ENCODE results near the gene CGB1.
"Not testable (repeated sequence)": the region's sequence is repeated elsewhere in the genome, so short reads cannot be mapped to it uniquely, and the experiment has no call there.

Gene CGB1

DNA sequence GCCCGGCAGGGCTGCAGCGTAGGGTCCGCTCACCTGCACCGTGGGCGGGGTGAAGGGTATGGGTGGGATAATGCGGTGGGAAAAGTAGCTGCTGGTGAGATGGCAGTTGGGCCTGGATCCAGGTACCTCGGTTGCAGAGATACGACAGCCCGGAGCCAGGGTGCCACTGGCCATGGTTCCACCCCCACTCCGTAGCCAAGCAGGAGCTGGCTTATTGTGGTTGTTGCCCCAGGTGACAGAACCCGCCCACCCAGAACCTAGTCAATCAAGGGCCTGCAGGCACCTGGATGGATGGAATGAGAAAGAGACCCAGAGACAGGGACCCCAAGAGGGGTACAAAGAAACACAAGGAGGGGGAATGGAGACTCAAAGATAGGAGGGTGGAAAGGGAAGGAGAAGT is 16.4 kb downstream of the CGB1 start:
- Histone ChIP-seq H3K4me3 (IDR thresholded peaks at IDR 0.05; ENCODE audit: insufficient read depth, low read depth, low read length) (no peak overlapping the region), H3K4me1 (ENCODE audit: low read depth, poor library complexity, severe bottlenecking) (no peaks in the 10 kb centered on the region)

DNA sequence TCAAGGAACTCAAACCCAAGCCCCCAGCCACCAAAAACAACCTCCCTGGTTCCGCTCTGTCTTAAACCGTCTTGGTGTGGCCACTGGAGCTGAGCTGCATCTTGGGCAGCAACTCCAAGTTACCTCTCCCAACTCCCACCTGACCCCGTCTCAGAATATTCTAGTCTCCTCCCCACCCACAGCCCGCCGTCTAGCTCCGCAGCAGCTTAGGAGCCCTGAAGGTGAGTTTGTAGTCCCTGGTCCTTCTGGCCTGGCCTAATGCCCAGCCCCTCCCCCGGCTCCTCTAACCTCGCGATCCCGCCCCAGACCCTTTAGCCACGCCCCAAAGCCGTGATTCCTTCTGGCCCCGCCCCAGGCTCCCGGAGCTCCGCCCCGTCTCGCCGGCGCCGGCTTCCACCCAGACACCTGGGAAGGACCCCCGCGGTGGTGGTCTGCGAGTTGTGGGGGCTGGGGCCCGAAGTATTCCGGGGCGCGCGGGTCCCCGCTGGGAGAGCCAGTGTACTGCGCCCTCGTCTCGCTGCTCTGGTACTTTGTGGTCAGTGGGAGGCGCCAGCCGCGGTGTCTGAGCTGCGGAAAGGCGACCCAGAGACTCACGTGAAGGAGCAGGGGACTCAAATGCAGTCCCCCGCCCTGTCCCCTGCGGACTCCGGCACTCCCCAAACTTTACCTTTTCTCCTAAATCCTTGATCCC is 17.3 kb downstream of the CGB1 start:
- no peak overlapping the region for H3K27ac ChIP-seq
- no peaks in the 10 kb centered on the region for H3K36me3 ChIP-seq (ENCODE audit: insufficient read depth)
- H3K4me1 ChIP-seq (ENCODE audit: low read depth, poor library complexity, severe bottlenecking), result no peaks in the 10 kb centered on the region
- peak overlapping the region; percentile 73 for H3K4me2 ChIP-seq
- no peaks in the 10 kb centered on the region for H4K20me1 ChIP-seq (ENCODE audit: insufficient read depth)
- TF ChIP-seq, protein P1, sequence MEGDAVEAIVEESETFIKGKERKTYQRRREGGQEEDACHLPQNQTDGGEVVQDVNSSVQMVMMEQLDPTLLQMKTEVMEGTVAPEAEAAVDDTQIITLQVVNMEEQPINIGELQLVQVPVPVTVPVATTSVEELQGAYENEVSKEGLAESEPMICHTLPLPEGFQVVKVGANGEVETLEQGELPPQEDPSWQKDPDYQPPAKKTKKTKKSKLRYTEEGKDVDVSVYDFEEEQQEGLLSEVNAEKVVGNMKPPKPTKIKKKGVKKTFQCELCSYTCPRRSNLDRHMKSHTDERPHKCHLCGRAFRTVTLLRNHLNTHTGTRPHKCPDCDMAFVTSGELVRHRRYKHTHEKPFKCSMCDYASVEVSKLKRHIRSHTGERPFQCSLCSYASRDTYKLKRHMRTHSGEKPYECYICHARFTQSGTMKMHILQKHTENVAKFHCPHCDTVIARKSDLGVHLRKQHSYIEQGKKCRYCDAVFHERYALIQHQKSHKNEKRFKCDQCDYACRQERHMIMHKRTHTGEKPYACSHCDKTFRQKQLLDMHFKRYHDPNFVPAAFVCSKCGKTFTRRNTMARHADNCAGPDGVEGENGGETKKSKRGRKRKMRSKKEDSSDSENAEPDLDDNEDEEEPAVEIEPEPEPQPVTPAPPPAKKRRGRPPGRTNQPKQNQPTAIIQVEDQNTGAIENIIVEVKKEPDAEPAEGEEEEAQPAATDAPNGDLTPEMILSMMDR (conservative IDR thresholded peaks at IDR 0.05; ENCODE audit: low read depth, low read length), result no peak
- no peak overlapping the region for H3K9ac ChIP-seq
- H3K27me3 ChIP-seq (ENCODE audit: insufficient read depth, low read depth), result peaks cover 30% of the 10 kb centered on the region
- no peak overlapping the region for H3K4me3 ChIP-seq (IDR thresholded peaks at IDR 0.05; ENCODE audit: insufficient read depth, low read depth, low read length)
- peak overlapping the region; percentile 41; the same call in 1 of the 2 replicates for H2AFZ ChIP-seq (ENCODE audit: low read depth)
- no peaks in the 10 kb centered on the region for H3K79me2 ChIP-seq (ENCODE audit: insufficient read depth, low read depth)

More for the DNA sequence above, 16.4 kb downstream of the CGB1 start:
- Histone ChIP-seq H4K20me1 (ENCODE audit: insufficient read depth) (no peaks in the 10 kb centered on the region), H2AFZ (ENCODE audit: low read depth) (no peak overlapping the region), H3K36me3 (ENCODE audit: insufficient read depth) (no peaks in the 10 kb centered on the region), H3K27ac (no peak overlapping the region), H3K79me2 (ENCODE audit: insufficient read depth, low read depth) (no peaks in the 10 kb centered on the region), H3K9ac (no peak overlapping the region), H3K27me3 (ENCODE audit: insufficient read depth, low read depth) (peaks cover 30% of the 10 kb centered on the region), H3K4me2 (no peak overlapping the region)
- TF ChIP-seq, protein P1 (conservative IDR thresholded peaks at IDR 0.05; ENCODE audit: low read depth, low read length), result no peak

- peak overlapping the region; percentile 41; the same call in 1 of the 2 replicates for H2AFZ ChIP-seq (ENCODE audit: low read depth)
- peaks cover 30% of the 10 kb centered on the region for H3K27me3 ChIP-seq (ENCODE audit: insufficient read depth, low read depth)
- not testable (repeated sequence) for H3K4me1 ChIP-seq (ENCODE audit: low read depth, poor library complexity, severe bottlenecking); H3K4me3 ChIP-seq (IDR thresholded peaks at IDR 0.05; ENCODE audit: insufficient read depth, low read depth, low read length); H4K20me1 ChIP-seq (ENCODE audit: insufficient read depth); H3K79me2 ChIP-seq (ENCODE audit: insufficient read depth, low read depth); H3K9ac ChIP-seq; H3K27ac ChIP-seq; H3K36me3 ChIP-seq (ENCODE audit: insufficient read depth)
- peak overlapping the region; percentile 73 for H3K4me2 ChIP-seq
These were observed 18.1 kb downstream of the CGB1 start for GRCh38 chr19:49018388-49019241.

GRCh38 chr19:49017666-49018351 is 18.9 kb downstream of the CGB1 start:
- H3K4me3 ChIP-seq (IDR thresholded peaks at IDR 0.05; ENCODE audit: insufficient read depth, low read depth, low read length), result no peak overlapping the region
- no peaks in the 10 kb centered on the region for H3K79me2 ChIP-seq (ENCODE audit: insufficient read depth, low read depth)
- H4K20me1 ChIP-seq (ENCODE audit: insufficient read depth), result no peaks in the 10 kb centered on the region
- H2AFZ ChIP-seq (ENCODE audit: low read depth), result peak overlapping the region; percentile 14; the same call in 1 of the 2 replicates
- H3K27me3 ChIP-seq (ENCODE audit: insufficient read depth, low read depth), result peaks cover 30% of the 10 kb centered on the region
- no peaks in the 10 kb centered on the region for H3K36me3 ChIP-seq (ENCODE audit: insufficient read depth)
- TF ChIP-seq, protein P1 (conservative IDR thresholded peaks at IDR 0.05; ENCODE audit: low read depth, low read length), result peak; percentile 53
- H3K9ac ChIP-seq, result no peak overlapping the region; the same call in 1 of the 2 replicates
- peak overlapping the region; percentile 73 for H3K4me2 ChIP-seq
- H3K27ac ChIP-seq, result no peak overlapping the region
- no peaks in the 10 kb centered on the region for H3K4me1 ChIP-seq (ENCODE audit: low read depth, poor library complexity, severe bottlenecking)

Data from KMS-11 (cell line).